ENCODE results near the gene ADRM1.
A peak's percentile ranks its signal among the peaks of the same experiment; 100 is the strongest.

ADRM1 gene

DNA sequence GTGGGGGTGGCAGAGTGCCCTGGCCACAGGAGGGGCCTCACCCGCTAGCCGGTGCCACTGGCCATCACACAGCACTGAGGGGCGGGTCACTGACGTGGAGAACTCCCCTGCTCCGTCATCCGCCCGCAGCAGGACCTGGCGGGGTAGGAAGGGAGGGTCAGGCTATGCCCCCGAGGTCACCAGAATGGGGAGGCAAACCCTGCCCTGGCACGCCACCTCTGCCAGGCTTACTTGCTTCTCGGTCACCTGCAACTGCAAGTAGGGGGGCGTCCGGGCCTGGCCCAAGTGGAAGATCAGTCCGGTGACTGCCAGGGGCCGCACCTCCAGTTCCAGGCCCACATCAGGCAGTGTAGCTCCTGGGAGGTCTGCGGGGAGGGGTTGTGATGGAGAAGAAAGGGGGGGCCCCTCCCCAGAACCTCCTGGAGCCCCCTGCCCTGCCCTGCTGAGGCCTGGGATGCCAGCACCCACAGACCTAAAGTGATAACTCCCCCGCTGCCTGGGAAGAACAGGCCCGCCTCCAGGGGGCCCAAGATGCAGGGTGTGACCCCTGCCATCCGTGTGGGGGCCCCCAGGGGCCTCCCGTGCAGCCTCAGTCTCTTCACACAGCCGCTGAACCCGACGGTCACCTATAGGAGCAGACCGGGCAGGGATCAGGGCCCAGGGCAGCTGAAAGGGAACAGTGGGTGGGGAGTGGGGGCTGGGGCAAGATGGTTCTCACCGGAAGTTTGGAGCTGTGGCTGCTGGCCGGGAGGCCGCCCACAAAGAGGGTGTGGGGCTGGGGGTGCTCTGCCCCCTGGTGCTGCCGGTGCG, 7.4 kb downstream of the ADRM1 start:
- TF ChIP-seq, protein P1, sequence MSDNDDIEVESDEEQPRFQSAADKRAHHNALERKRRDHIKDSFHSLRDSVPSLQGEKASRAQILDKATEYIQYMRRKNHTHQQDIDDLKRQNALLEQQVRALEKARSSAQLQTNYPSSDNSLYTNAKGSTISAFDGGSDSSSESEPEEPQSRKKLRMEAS (IDR thresholded peaks at IDR 0.05), result no peak
- TF ChIP-seq CREB1 (IDR thresholded peaks at IDR 0.05; ENCODE audit: low read depth) (no peak), ZBTB7A (IDR thresholded peaks at IDR 0.05; ENCODE audit: low read depth) (peak; percentile 64)

DNA sequence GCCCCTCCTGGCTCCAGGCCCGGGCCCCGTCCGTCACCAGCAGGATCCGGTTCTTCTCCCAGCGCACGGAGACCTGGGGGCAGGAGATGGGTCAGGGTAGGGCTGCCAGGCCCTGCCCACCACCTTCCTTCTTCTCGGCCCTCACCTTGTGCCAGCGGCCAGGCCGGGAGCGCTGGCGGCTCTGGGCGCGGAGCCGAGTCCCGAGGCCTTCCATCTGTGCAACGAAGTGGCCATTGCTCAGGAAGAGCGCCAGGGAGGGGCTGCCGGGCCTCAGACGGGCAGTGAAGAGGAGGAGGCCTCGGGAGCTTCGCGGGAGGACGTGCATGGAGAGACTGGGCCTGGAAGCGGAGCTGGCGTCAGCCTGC, 7.9 kb downstream of the ADRM1 start:
- TF ChIP-seq NFIC (IDR thresholded peaks at IDR 0.05), result no peak
- no peak for TF ChIP-seq FOXM1 (IDR thresholded peaks at IDR 0.05; ENCODE audit: borderline replicate concordance, low read depth)
- no peak for TF ChIP-seq TEAD4 (IDR thresholded peaks at IDR 0.05)
- no peak for TF ChIP-seq TAF1 (IDR thresholded peaks at IDR 0.05; ENCODE audit: low read depth)
- no peak for TF ChIP-seq EGR1 (IDR thresholded peaks at IDR 0.05)
- no peak; the same call in 1 of the 2 replicates for TF ChIP-seq ZBTB7A (IDR thresholded peaks at IDR 0.05; ENCODE audit: low read depth)
- no peak for TF ChIP-seq CREB1 (IDR thresholded peaks at IDR 0.05; ENCODE audit: low read depth)
- no peak for TF ChIP-seq RAD21 (IDR thresholded peaks at IDR 0.05; ENCODE audit: low read depth)

DNA sequence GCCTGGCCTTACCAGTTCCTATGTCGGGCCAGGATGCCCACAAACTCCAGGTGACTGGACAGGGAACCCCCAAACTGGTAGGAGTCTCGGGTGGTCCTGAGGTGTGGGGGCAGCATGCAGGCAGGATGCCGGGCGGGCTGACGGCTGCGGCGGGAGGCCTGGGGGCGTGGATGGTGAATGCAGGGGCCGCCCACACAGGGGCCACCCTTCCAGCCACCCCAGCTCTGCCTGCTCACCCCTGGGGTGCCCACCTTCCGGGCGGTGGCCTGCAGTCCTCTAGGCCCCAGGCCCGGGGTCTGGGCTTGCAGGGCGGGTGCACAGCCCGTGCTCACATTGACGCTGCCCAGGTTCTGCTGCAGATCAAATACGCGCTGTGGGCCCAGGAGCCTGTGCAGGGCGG, 8.4 kb downstream of the ADRM1 start:
- TF ChIP-seq YY1 (IDR thresholded peaks at IDR 0.05; ENCODE audit: low read depth), result no peak
- peak; percentile 16; the same call in 1 of the 2 replicates for TF ChIP-seq EP300 (IDR thresholded peaks at IDR 0.05; ENCODE audit: borderline replicate concordance)

DNA sequence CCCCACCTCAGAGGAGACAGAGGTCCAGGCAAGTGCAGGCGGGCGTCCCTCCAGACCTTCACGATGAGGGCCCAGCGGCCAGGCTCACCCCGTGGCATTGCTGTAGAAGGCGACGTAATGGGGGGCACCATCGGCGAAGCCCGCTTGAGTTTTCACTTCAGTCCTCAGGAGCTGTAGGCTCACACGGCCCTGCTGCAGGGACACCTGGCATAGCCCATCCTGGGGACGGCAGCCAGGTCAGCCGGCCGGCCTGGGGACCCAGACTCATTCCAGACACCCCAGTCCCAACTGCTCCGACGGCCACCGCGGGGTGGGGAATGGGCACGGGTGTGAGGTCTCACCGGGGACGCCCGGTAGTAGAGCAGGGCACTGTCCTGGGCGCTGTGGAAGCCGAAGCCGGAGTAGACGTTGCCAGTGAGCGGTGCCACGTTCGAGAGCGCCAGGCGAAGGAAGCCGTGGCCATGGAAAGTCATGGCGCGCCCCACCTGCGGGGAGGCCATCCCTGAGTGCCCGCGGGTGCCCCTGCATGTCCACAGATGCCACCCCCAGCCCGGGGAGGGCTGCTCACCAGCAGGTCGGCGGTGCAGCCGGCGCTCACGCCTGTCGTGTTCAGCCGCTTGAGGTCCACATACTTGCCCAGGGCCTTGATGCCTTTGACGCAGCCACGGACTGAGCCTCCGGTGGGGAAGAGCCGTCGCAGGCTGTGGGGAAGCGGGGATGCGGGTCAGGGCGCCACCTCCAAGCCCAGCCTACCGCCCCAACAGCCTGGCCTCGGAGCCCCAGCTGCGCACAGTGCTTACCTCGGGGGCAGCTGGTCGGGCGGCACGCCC, 9.2 kb downstream of the ADRM1 start:
- TF ChIP-seq TAF1 (IDR thresholded peaks at IDR 0.05; ENCODE audit: low read depth) (no peak), CREB1 (IDR thresholded peaks at IDR 0.05; ENCODE audit: low read depth) (no peak), EP300 (IDR thresholded peaks at IDR 0.05; ENCODE audit: borderline replicate concordance) (no peak), FOXM1 (IDR thresholded peaks at IDR 0.05; ENCODE audit: borderline replicate concordance, low read depth) (no peak), RAD21 (IDR thresholded peaks at IDR 0.05; ENCODE audit: low read depth) (no peak), TEAD4 (IDR thresholded peaks at IDR 0.05) (no peak), NFIC (IDR thresholded peaks at IDR 0.05) (no peak), YY1 (IDR thresholded peaks at IDR 0.05; ENCODE audit: low read depth) (no peak), EGR1 (IDR thresholded peaks at IDR 0.05) (no peak), ZBTB7A (IDR thresholded peaks at IDR 0.05; ENCODE audit: low read depth) (no peak), TCF12 (IDR thresholded peaks at IDR 0.05; ENCODE audit: low read depth) (no peak), CEBPB (IDR thresholded peaks at IDR 0.05) (no peak)
- TF ChIP-seq, protein P2, sequence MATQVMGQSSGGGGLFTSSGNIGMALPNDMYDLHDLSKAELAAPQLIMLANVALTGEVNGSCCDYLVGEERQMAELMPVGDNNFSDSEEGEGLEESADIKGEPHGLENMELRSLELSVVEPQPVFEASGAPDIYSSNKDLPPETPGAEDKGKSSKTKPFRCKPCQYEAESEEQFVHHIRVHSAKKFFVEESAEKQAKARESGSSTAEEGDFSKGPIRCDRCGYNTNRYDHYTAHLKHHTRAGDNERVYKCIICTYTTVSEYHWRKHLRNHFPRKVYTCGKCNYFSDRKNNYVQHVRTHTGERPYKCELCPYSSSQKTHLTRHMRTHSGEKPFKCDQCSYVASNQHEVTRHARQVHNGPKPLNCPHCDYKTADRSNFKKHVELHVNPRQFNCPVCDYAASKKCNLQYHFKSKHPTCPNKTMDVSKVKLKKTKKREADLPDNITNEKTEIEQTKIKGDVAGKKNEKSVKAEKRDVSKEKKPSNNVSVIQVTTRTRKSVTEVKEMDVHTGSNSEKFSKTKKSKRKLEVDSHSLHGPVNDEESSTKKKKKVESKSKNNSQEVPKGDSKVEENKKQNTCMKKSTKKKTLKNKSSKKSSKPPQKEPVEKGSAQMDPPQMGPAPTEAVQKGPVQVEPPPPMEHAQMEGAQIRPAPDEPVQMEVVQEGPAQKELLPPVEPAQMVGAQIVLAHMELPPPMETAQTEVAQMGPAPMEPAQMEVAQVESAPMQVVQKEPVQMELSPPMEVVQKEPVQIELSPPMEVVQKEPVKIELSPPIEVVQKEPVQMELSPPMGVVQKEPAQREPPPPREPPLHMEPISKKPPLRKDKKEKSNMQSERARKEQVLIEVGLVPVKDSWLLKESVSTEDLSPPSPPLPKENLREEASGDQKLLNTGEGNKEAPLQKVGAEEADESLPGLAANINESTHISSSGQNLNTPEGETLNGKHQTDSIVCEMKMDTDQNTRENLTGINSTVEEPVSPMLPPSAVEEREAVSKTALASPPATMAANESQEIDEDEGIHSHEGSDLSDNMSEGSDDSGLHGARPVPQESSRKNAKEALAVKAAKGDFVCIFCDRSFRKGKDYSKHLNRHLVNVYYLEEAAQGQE (IDR thresholded peaks at IDR 0.05; ENCODE audit: low read depth), result no peak
- TF ChIP-seq, protein P3, sequence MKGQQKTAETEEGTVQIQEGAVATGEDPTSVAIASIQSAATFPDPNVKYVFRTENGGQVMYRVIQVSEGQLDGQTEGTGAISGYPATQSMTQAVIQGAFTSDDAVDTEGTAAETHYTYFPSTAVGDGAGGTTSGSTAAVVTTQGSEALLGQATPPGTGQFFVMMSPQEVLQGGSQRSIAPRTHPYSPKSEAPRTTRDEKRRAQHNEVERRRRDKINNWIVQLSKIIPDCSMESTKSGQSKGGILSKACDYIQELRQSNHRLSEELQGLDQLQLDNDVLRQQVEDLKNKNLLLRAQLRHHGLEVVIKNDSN (IDR thresholded peaks at IDR 0.05), result no peak
- TF ChIP-seq, protein P1 (IDR thresholded peaks at IDR 0.05), result no peak

DNA sequence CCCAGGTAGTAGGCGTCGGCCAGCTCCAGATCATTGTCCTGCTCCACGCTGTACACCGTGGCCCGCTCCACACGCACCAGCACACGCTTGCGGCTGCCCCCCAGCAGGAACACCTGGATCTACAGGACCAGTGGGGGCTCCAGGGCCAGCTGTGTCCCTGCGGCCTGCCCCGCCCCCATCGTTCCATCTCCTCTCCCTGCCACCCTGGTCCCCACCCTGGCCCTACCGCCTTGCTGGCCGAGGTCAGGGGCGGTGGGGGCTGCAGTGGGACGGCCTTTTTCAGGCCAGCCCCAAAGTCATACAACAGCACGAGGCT, 9.8 kb downstream of the ADRM1 start:
- TF ChIP-seq TEAD4 (IDR thresholded peaks at IDR 0.05) (no peak), TAF1 (IDR thresholded peaks at IDR 0.05; ENCODE audit: low read depth) (no peak), YY1 (IDR thresholded peaks at IDR 0.05; ENCODE audit: low read depth) (no peak), EP300 (IDR thresholded peaks at IDR 0.05; ENCODE audit: borderline replicate concordance) (no peak), NFIC (IDR thresholded peaks at IDR 0.05) (no peak), CEBPB (IDR thresholded peaks at IDR 0.05) (no peak), CREB1 (IDR thresholded peaks at IDR 0.05; ENCODE audit: low read depth) (no peak), FOXM1 (IDR thresholded peaks at IDR 0.05; ENCODE audit: borderline replicate concordance, low read depth) (no peak), EGR1 (IDR thresholded peaks at IDR 0.05) (no peak), TCF12 (IDR thresholded peaks at IDR 0.05; ENCODE audit: low read depth) (no peak), ZBTB7A (IDR thresholded peaks at IDR 0.05; ENCODE audit: low read depth) (no peak), RAD21 (IDR thresholded peaks at IDR 0.05; ENCODE audit: low read depth) (no peak)
- TF ChIP-seq, protein P2 (IDR thresholded peaks at IDR 0.05; ENCODE audit: low read depth), result no peak
- TF ChIP-seq, protein P3 (IDR thresholded peaks at IDR 0.05), result no peak
- TF ChIP-seq, protein P1 (IDR thresholded peaks at IDR 0.05), result no peak
